ENCODE data around the gene TPD52L3. TPM values are rescaled to one million over a fixed set of nuclear protein-coding genes. Genes with fewer than 3 reads are reported as not detected.

TPD52L3 gene
- total RNA-seq = not detected

DNA sequence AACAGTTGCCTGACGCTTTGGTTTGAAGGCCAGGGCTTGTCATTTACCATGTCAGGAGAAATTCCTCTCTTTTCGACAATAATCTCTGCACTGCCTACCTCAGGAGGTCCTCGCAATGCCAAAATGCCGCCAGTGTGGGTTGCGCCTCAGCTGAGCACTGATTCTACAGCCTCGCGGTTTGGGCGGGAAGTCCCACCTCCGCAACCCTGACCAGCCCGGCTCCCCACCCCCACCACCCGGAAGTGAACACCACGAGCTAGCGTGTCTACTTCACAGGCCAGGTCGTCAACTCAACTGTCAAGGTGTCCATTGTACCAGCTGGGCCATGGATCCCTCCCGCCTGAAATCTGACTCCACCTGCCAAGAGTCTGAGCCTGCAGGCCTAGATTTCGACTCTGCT, at the start of gene TPD52L3:
Gene TPD52L3, plus strand, starts transcription at position 273 of the 400 bp plus-strand sequence. CDS start 221 bp downstream, outside the sequence.
- ATAC-seq = no peak

DNA sequence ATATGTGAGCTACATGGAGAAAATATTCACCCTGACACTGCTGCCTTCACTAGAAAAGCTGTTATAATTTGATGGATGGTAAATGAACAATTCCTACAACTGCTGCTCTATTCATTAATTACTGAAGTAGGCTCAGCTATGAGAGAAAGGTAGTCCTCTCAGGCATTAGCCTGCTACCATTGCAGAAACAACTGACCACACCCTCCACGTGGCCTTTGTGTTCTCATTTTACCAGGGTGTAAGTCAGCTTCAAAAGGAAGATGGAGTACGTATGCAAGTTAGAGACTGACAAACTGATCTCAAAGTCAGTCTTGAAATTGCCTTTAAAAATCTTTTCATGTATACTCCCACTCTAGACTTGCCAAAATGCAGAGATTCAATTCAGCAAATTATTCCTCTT, 26.3 kb upstream of the TPD52L3 start:
- peak; percentile 72 for ATAC-seq

DNA sequence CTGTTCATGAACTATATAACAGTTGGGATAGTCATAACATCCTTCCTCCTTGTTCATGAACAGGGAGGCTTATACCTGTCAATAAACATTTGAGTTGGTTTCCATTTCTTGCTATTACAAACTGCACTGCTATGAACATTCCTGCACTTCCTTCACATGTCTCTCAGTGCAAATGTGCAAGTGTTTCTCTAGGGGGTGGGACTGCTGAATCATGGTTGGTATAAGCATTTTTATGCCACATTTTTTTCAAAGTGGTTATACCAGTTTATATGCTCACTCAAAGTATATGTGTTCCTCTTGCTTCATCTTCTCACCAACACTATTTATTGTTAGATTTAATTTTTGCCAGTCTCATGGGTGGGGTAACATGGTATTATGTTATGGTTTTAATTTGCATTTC, 25.8 kb upstream of the TPD52L3 start:
- peak; percentile 99 for ATAC-seq

DNA sequence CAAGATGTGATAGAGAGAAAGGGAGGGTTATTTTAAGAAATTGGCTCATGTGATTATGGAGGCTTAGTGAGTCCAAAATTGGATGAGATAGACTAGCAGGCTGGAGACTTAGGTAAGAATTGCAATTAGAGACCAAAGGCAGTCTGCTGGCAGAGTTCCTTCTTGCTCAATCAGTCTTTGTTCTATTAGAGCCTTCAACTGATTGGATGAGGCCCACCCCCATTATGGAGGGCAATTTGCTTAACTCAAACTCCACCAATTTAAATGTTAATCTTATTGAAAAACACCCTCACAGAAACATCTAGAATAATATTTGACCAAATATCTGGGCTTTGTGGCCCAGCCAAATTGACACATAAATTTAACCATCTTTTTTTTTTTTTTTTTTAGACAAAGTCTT, 23.9 kb upstream of the TPD52L3 start:
- no peak for ATAC-seq

DNA sequence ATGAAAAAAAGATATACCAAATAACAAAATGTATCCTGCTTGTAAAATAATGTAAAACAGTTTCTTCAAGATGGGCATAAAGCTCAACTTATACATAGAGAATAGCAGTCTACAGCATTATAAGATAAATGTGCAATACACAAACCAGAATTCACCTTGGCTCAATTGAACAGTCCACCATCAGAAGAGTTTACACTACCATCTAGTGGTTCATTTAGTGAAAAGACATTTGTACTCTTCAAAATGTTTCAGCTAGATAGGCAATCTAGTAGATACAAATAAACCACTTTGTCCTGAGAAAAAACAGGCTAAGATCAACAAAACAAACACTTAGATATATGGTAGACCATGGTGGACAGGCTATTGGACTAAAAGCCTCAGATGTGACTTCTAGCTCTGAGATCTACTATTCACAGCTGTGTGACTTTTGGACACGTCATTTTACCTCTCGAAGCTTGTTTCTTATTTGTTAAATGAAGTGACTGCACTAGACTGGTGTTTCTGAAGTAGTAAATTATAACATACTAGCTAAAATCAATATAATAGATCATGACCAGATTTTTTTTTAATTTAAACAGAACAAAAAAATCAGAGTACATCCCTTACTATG, 22.1 kb upstream of the TPD52L3 start:
- ATAC-seq = peak; percentile 59

DNA sequence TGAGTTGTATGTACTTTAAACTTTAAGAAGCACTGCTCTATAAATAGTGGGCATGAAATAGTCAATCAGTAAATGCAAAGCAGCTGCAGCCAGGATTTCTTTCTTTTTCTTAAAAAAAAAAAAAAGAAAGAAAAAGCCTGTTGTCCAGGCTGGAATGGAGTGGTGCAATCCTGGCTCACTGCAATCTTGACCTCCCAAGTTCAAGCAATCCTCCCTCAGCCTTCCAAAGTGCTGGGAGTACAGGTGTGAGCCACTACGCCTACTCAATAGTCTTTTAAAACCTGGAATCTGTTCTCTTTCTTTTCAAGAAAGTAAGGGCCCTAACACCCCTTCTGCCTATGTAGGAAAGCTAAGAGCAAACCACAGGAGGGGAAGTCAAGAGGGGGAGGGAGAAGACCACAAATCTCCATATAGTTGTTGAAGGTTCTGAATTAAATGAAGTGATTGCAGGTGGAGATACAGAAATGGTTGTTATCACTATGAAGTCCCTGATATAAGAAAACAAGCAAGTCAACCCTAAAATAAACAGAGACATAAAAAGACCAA, 20.6 kb upstream of the TPD52L3 start:
- ATAC-seq = no peak

DNA sequence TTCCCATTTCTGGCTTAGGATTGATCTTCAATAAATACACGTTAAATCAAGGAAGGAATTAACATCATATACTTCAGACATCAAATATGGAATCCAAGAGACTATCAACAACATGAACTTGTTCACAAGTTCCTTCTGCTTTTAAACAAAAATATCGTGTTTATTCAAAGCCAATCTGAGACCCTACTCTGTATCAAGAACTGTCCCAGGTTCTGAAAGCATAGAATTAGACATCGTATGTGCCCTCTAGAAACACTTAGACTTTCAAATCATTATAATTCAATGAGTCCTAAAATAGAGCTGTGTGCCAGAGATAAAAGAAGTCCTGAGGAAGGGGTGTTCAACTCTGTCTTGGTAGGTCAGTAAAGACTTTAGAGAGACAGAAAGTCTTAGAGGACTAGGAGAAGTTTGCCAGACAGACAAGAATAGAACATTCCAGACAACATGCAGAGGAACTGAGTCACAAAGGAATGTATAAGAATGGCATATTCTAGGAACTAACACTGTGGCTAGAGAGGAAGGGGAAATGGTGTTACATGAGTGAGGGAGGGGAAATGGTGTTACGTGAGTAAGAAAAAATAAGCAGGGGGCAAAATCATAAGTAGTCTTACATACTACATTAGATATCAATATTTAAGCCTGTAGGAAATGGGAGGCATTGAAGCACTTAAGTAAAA, 2.9 kb downstream of the TPD52L3 start:
- no peak for ATAC-seq

DNA sequence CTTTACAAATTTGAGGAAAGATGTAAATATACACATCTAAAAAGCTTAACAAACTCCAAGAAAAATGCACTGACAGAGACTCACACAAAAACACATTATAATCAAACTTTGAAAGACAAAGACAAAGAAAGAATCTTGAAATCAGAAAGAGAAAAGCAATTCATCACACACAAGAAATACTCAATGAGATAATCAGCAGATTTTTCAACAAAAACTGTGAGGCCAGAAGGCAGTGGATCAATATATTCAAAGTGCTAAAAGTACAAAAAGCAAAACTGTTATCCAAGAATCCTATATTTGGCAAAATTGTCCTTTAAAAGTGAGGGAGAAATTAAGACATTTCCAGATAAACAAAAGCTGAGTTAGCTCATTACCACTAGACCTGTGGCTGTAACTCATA, 6.1 kb downstream of the TPD52L3 start:
- ATAC-seq = no peak

DNA sequence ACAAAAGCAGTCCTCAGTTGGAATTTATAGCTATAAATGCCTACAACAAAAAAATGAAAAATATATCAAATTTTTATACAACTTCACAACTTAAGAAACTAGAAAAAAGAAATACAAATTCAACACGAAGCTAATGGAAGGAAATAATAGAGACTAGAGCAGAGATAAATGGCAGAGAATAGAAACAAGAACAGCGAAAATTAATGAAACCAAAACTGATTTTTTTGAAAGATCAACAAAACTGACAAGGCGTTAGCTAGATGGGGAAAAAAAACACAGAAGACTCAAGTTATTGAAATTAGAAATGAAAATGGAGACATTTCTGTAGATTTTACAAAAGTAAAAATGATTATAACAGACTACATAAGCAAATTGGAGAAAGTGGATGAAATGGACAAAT, 20.6 kb downstream of the TPD52L3 start:
- no peak for ATAC-seq

DNA sequence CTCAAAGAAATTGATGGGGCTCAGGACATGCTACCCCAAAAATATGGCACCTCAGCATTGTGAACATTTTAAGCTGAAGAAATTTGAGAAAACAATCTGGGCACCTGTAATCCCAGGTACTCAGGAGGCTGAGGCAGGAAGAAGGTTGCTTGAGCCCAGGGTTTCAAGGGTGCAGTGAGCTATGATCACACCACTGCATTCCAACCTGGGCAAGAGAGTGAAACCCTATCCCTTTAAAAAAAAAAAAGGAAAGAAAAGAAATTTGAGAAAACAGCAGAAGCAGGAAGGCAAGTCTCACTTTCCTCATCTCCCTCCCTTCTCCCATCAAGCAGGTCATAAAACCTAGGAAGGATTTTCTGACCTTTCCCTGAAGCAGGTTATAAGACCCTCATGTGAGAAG, 23.6 kb downstream of the TPD52L3 start:
- ATAC-seq = no peak

DNA sequence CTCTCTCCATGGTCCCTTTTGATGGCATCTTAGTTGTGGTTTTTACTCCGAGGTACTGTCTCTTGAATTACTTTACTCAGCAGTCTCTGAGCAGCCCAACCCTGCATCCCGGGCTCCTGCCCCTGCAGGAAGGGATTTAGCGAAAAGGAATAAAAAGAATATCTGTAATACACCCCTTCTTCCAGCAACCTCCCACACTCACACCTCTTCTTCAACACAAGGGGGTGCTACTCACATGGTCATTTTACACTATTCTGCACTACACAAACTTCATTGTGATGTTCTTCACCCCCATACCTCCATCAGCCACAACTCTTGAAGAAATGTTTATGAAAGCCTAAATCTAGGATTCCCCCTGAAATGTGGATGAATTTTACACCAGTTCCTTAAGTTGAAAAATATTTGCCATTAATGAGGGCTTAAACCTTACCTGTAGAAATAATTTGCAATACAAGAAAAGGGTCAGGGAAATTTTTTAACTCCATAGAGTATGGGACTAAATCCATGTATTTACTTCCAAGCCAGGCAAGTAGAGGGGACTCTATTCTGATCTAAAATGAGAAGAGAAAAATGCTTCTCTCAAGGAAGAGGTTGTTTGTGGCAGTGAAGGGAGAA, 26.0 kb downstream of the TPD52L3 start:
- peak; percentile 88 for ATAC-seq

DNA sequence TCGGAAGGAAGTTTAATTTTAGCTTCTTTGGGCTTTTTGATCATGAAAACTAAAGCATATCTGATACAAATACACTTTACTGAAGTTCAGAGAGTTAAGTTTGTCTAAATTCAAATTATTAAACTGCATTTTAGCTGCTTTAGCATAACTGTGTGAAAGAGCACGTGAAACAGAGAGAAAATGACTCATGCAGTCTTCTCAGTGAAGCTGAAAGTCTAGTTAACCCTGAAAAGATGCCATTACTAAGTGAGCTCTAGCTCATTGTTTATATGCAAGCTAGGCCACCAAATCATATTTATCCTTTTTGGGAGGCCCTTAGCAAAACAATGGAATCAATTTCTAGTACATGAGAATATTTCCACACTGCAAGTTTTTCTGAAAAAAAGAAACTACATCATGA, 27.6 kb downstream of the TPD52L3 start:
- ATAC-seq = peak; percentile 60

DNA sequence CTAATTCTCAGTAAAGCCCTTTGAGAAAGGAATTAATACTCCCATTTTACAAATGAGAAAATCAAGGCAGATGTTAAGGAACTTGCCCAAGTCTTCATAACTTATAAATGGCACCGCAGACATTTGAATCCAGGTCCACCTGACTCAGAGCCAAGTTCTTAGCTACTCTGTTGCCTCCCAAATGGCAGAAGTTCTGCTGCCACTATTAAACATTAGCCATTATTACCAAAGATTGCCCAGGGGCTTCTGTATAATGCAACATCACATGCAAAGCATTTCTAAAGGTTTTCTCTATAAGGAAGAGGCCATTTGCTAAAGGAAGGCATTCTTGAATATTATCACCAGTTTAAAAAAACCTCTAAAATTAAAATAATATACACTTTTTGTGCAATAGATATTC, 28.3 kb downstream of the TPD52L3 start:
- ATAC-seq = no peak

DNA sequence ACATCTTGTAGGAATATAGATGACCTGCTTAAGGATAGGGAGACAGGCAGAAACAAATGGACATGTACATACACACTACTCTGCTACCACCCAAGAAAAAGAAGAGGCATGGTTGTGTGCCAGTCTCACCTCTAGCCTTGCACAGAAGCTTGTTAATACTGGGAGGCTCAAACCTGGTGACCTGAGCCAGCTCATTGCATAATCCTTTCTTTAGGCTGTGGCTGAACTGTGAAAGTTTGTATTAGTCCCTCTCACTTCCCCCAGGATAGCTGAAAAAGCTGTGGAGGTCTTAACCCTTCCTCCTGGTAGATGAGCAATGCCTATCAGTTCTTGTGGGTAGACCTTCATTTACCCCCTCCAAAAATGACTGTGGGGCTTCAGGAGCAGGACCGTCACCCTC, 28.7 kb downstream of the TPD52L3 start:
- peak; percentile 35 for ATAC-seq

DNA sequence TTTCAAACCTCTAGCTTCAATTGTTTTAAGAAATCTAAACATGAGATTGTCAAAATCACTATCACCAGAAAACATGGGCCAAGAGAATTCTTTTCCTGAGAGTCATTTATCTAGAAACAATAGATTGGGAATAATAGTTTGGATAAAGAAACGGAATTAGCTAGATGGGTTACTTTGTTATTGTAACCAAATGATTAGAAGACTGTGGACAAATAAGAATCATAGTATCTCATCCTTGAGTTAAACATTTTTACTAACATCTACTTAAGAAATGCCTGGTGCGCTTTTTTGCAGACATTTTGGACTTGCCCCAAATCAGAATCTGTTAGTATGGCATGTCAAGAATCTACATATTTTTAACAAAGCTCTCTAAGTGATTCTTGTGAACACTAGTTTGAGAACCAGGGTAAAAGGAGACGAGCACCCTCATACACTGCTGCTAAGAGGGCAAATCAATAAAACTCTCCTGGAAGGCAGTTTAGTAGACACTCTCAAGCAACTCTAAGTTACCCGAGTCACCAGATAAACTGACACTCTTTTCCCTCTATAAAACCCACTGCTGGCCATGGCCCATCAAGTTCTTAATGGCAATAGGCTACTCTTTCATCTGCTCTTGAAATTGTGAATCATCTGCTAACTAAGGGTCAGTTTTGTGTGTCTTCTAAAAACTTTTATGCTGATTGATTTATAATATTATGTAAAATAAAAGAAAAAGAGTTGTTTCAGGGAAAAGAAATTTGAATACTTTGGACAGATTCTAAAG, 39.1 kb downstream of the TPD52L3 start:
- no peak for ATAC-seq

DNA sequence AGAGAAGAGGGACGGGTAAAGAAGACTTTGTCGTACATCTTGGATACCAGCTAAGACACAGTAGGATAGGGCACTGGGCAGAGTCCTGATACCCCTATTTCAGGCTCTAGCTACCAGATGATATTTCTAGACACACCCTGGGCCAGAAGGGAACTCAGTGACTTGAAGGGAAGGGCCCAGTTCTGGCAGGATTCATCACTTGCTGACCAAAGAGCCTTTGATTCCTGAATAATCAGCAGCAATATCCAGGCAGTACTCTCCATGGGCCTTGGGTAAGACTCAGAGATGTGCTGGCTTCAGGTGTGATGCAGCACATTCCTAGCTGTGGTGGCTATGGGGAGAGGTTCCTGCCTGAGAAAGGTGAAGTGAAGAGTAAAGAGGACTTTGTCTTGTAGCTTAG, 40.7 kb downstream of the TPD52L3 start:
- no peak for ATAC-seq

Other genes starting within 250 kb of the TPD52L3 start
- gene IL33, start 112.6 kb upstream of the TPD52L3 start, total RNA-seq = 30.9 TPM
- 19.6 TPM for gene UHRF2, start 84.8 kb downstream of the TPD52L3 start, total RNA-seq